GDM1 (cell line): ENCODE results near the gene CNGA3.
"Not testable (repeated sequence)": the region's sequence is repeated elsewhere in the genome, so short reads cannot be mapped to it uniquely, and the experiment has no call there.

ENCODE experiments used
- DNase-seq: peaks from one replicate; lab custom pipeline; 2025; lab: John Stamatoyannopoulos, UW

The CNGA3 gene

GRCh38 chr2:98404556-98405250, 58.4 kb downstream of the CNGA3 start:
- no peak for DNase-seq

GRCh38 chr2:98405301-98405700, 59.0 kb downstream of the CNGA3 start:
- no peak for DNase-seq

GRCh38 chr2:98408155-98408554, 61.9 kb downstream of the CNGA3 start:
- no peak for DNase-seq

- peak; percentile 37 for DNase-seq
Observed at GRCh38 chr2:98412751-98413458, 66.6 kb downstream of the CNGA3 start.

- DNase-seq, result not testable (repeated sequence)
Observed at GRCh38 chr2:98414246-98414645, 68.0 kb downstream of the CNGA3 start.

GRCh38 chr2:98415719-98416248, 69.5 kb downstream of the CNGA3 start:
- DNase-seq, result not testable (repeated sequence)

GRCh38 chr2:98416383-98417159, 70.3 kb downstream of the CNGA3 start:
- no peak for DNase-seq

- no peak for DNase-seq
Observed at GRCh38 chr2:98419544-98419943, 73.3 kb downstream of the CNGA3 start.

- DNase-seq, result no peak
Observed at GRCh38 chr2:98419977-98420725, 73.9 kb downstream of the CNGA3 start.

GRCh38 chr2:98422449-98422848, 76.2 kb downstream of the CNGA3 start:
- no peak for DNase-seq

- no peak for DNase-seq
Observed at GRCh38 chr2:98426771-98427170, 80.5 kb downstream of the CNGA3 start.

- DNase-seq, result no peak
Observed at GRCh38 chr2:98432145-98432544, 85.9 kb downstream of the CNGA3 start.

- DNase-seq, result no peak
Observed at GRCh38 chr2:98433363-98433964, 87.2 kb downstream of the CNGA3 start.

GRCh38 chr2:98434492-98434891, 88.2 kb downstream of the CNGA3 start:
- DNase-seq, result no peak

- not testable (repeated sequence) for DNase-seq
Observed at GRCh38 chr2:98435670-98436069, 89.4 kb downstream of the CNGA3 start.

- no peak for DNase-seq
Observed at GRCh38 chr2:98436734-98437133, 90.5 kb downstream of the CNGA3 start.

GRCh38 chr2:98438190-98439133, 92.2 kb downstream of the CNGA3 start:
- no peak for DNase-seq

- DNase-seq, result no peak
Observed at GRCh38 chr2:98441706-98442450, 95.6 kb downstream of the CNGA3 start.

GRCh38 chr2:98442488-98442887, 96.2 kb downstream of the CNGA3 start:
- no peak for DNase-seq
